CD14-positive monocyte (primary cell): ENCODE measurements around the gene SEC23A. TPM values are rescaled to one million over a fixed set of nuclear protein-coding genes. Genes with fewer than 3 reads are reported as not detected.

Experiments
- DNase-seq, 3 donors: peaks; one replicate each; pipeline ENCODE4 v3.0.0-alpha.2; 2011 to 2022
- H2AFZ ChIP-seq: 2 replicates; pipeline ENCODE4 v1.6.0; 2012; ENCODE audit warnings: mild to moderate bottlenecking, low read depth, low read length, inconsistent platforms; ENCODE audit not compliant: insufficient read depth, poor library complexity, severe bottlenecking
- H3K27ac ChIP-seq, 2 donors: 1 replicate in 1 of 2; 2 replicates in 1 of 2; pipeline ENCODE4 v1.5.1; 2012 to 2013; ENCODE audit warnings: low read length in 2 of 2, control low read depth in 1 of 2, inconsistent platforms in 1 of 2, low read depth in 1 of 2, mild to moderate bottlenecking in 1 of 2
- H3K27me3 ChIP-seq, 2 donors: one replicate each; pipeline versions ENCODE4 v1.6.0 to v1.6.1; 2011 to 2013; ENCODE audit warnings: low read length in 2 of 2; ENCODE audit not compliant: control insufficient read depth in 2 of 2, insufficient read depth in 2 of 2
- H3K36me3 ChIP-seq, 2 donors: replicated peaks in 1 of 2; 1 replicate in 1 of 2; 2 replicates in 1 of 2; pipeline versions ENCODE4 v1.5.1 to v1.6.1; 2012 to 2013; ENCODE audit warnings: low read length in 2 of 2, control low read depth in 1 of 2, inconsistent platforms in 1 of 2, mild to moderate bottlenecking in 1 of 2; ENCODE audit not compliant: insufficient read depth in 2 of 2, control insufficient read depth in 1 of 2
- H3K4me1 ChIP-seq, 2 donors: 1 replicate in 1 of 2; 2 replicates in 1 of 2; pipeline versions ENCODE4 v1.5.1 to v1.6.1; 2012 to 2013; ENCODE audit warnings: low read length in 2 of 2, control low read depth in 1 of 2, inconsistent platforms in 1 of 2, mild to moderate bottlenecking in 1 of 2, moderate library complexity in 1 of 2; ENCODE audit not compliant: insufficient read depth in 2 of 2, control insufficient read depth in 1 of 2
- H3K4me2 ChIP-seq: replicated peaks from 2 replicates; pipeline ENCODE3; 2012; ENCODE audit warnings: low read length, moderate library complexity, mild to moderate bottlenecking; ENCODE audit not compliant: poor library complexity, severe bottlenecking; ENCODE audit errors: extremely low read depth
- H3K4me3 ChIP-seq, 3 experiments: fragments of 200-600 bp in 1 of 3; sonication (generic) in 1 of 3; replicated peaks in 1 of 3; 1 replicate in 2 of 3; 2 replicates in 1 of 3; pipeline ENCODE4 v1.5.1; 2011 to 2013; ENCODE audit warnings: low read length in 3 of 3, mild to moderate bottlenecking in 3 of 3, control low read depth in 2 of 3, low read depth in 2 of 3, inconsistent platforms in 1 of 3, moderate library complexity in 1 of 3
- H3K79me2 ChIP-seq: 2 replicates; pipeline ENCODE4 v1.6.0; 2012; ENCODE audit warnings: mild to moderate bottlenecking, control low read depth, inconsistent platforms, low read length, moderate library complexity; ENCODE audit not compliant: insufficient read depth
- H3K9ac ChIP-seq: 2 replicates; pipeline ENCODE4 v1.6.0; 2017; ENCODE audit warnings: low read length, mild to moderate bottlenecking; ENCODE audit not compliant: insufficient read depth, poor library complexity, severe bottlenecking
- H3K9me3 ChIP-seq, 2 donors: replicated peaks in 1 of 2; 1 replicate in 1 of 2; 2 replicates in 1 of 2; pipeline versions ENCODE4 v1.5.1 to v1.6.1; 2012 to 2013; ENCODE audit warnings: low read length in 2 of 2, control low read depth in 1 of 2; ENCODE audit not compliant: control insufficient read depth in 1 of 2, insufficient read depth in 1 of 2
- H4K20me1 ChIP-seq: 2 replicates; pipeline ENCODE4 v1.6.0; 2012; ENCODE audit warnings: mild to moderate bottlenecking, low read length, control low read depth, moderate library complexity; ENCODE audit not compliant: insufficient read depth
- H3K27ac Mint-ChIP-seq, 7 donors: one replicate each; pipeline ENCODE4 v1.8.0; 2020; ENCODE audit warnings: mild to moderate bottlenecking in 7 of 7, mixed read lengths in 7 of 7, moderate library complexity in 6 of 7, inconsistent platforms in 2 of 7
- H3K27me3 Mint-ChIP-seq, 3 donors: one replicate each; pipeline ENCODE4 v1.8.0; 2021 to 2022; ENCODE audit warnings: low read depth in 3 of 3, mild to moderate bottlenecking in 3 of 3, mixed read lengths in 3 of 3, moderate library complexity in 3 of 3, inconsistent platforms in 1 of 3
- H3K36me3 Mint-ChIP-seq, 2 donors: one replicate each; pipeline ENCODE4 v1.8.0; 2020; ENCODE audit warnings: mixed read lengths in 2 of 2, inconsistent platforms in 1 of 2, mild to moderate bottlenecking in 1 of 2
- H3K4me1 Mint-ChIP-seq: one replicate; pipeline ENCODE4 v1.8.0; 2020; ENCODE audit warnings: mild to moderate bottlenecking, mixed read lengths
- H3K4me3 Mint-ChIP-seq, 2 donors: one replicate each; pipeline ENCODE4 v1.8.0; 2020; ENCODE audit warnings: mild to moderate bottlenecking in 2 of 2, mixed read lengths in 2 of 2, moderate library complexity in 1 of 2
- H3K9me3 Mint-ChIP-seq, 7 donors: one replicate each; pipeline ENCODE4 v1.8.0; 2020 to 2022; ENCODE audit warnings: mixed read lengths in 7 of 7, mild to moderate bottlenecking in 6 of 7, moderate library complexity in 6 of 7, inconsistent platforms in 2 of 7
- WGBS: methylation state at CpG from one replicate; pipeline ENCODE4 v1.1.5; 2013; ENCODE audit warnings: missing lambda C conversion rate; ENCODE audit not compliant: insufficient coverage; 5-methylcytosine and 5-hydroxymethylcytosine counted together
- intact Hi-C, 2 donors: fragments of 100-400 bp; cut with micrococcal nuclease; formaldehyde crosslinking; loops; one replicate each; pipeline versions ENCODE4 v1.15.0 to v1.15.1; 2023
- polyA plus RNA-seq, 3 donors: library from polyadenylated mRNA; depleted of rRNA in 1 of 3; unstranded in 2 of 3; stranded (reverse) in 1 of 3; fragments of 300-500 nt in 2 of 3; fragments of >200 nt in 1 of 3; fragmentation: Illumina TruSeq in 2 of 3; gene quantifications; 1 replicate in 2 of 3; 2 replicates in 1 of 3; pipeline ENCODE4 v1.2.3, GENCODE V29; 2012 to 2021
- TF ChIP-seq, protein P1 (sequence below): fragments of 200-600 bp; IDR thresholded peaks from one replicate; pipeline ENCODE4 v1.8.0; 2022; ENCODE audit warnings: antibody characterized with exemption, mild to moderate bottlenecking

The SEC23A gene
- polyA plus RNA-seq, 3 donors: 13.8 to 37.3 (median 36.4) TPM

- H3K27ac ChIP-seq: peak overlapping the region; percentile 50 to 75
- H3K27ac Mint-ChIP-seq: peak overlapping the region in 3 of 7 donors; percentile 62 to 86 (median 74)
- H3K79me2 ChIP-seq: peaks cover 13% of the 10 kb centered on the region
- peaks cover 9% of the 10 kb centered on the region for H3K4me1 Mint-ChIP-seq
- intact Hi-C loops: no loop called here
- H3K36me3 ChIP-seq: peaks cover 5 to 6% of the 10 kb centered on the region in 2 donors
- peak overlapping the region; percentile 94 to 96 for H3K4me3 Mint-ChIP-seq
- H3K9me3 ChIP-seq: no peaks in the 10 kb centered on the region
- H3K9ac ChIP-seq: peak overlapping the region; percentile 68
- H3K27me3 ChIP-seq: no peaks in the 10 kb centered on the region
- H2AFZ ChIP-seq: peak overlapping the region; percentile 96
- H4K20me1 ChIP-seq: no peaks in the 10 kb centered on the region
- H3K27me3 Mint-ChIP-seq: peaks cover 1 to 2% (median 1%) of the 10 kb centered on the region in 3 donors
- peaks cover 13 to 17% of the 10 kb centered on the region in 2 donors for H3K4me1 ChIP-seq
- H3K9me3 Mint-ChIP-seq: no peaks in the 10 kb centered on the region
- H3K4me3 ChIP-seq: peak overlapping the region in 2 of 3 experiments; percentile 88 to 92
- no CpG with 5 or more reads among the region's 3 CpGs for WGBS
- H3K36me3 Mint-ChIP-seq: peaks cover 5 to 12% of the 10 kb centered on the region in 2 donors
- TF ChIP-seq, protein P1, sequence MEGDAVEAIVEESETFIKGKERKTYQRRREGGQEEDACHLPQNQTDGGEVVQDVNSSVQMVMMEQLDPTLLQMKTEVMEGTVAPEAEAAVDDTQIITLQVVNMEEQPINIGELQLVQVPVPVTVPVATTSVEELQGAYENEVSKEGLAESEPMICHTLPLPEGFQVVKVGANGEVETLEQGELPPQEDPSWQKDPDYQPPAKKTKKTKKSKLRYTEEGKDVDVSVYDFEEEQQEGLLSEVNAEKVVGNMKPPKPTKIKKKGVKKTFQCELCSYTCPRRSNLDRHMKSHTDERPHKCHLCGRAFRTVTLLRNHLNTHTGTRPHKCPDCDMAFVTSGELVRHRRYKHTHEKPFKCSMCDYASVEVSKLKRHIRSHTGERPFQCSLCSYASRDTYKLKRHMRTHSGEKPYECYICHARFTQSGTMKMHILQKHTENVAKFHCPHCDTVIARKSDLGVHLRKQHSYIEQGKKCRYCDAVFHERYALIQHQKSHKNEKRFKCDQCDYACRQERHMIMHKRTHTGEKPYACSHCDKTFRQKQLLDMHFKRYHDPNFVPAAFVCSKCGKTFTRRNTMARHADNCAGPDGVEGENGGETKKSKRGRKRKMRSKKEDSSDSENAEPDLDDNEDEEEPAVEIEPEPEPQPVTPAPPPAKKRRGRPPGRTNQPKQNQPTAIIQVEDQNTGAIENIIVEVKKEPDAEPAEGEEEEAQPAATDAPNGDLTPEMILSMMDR: no peak
- H3K4me2 ChIP-seq: peak overlapping the region; percentile 83
- no peak for DNase-seq
Measured at GRCh38 chr14:39113685-39114072, 10.6 kb upstream of the SEC23A start.

DNA sequence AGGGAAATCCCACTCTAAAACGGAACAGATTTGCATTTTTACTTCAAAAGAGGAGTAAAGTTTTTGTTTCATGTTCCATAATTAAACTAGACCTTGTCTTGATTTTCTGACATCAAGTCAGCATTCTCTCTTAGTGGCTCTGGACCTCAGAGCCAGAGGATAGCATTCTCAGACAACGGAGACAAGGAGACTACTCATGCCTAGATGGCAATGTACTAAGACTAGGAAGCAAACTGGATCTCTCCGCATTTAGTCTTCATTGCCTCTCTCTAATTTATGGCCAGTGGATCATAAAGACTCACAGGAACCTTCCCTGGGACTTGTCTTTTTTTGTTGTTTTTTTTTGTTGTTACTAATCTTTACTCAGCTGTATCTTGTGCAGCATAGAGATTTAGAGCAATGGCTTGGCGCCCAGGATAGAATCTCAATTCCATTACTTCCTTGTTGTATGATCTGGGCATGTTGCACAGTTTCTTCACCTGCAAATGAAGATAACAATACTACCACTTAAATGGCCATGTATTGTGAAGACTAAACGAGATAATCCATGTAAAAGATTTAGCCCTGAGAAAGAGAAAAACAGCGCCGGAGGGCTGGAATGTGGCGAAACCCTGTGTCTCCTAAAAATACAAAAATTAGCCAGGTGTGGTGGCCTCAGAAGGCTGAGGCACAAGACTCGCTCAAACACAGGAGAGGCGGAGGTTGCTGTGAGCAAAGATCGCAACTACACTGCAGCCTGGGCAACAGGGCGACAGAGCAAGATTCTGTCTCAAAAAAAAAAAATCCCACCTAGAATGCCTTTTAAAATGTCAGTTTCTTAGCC lies 7.1 kb upstream of the SEC23A start:
- H3K4me3 ChIP-seq: no peak overlapping the region
- H3K9me3 ChIP-seq: no peaks in the 10 kb centered on the region
- H3K27ac ChIP-seq: no peak overlapping the region
- Mint-ChIP-seq H3K9me3 (no peaks in the 10 kb centered on the region), H3K27ac (no peak overlapping the region), H3K36me3 (no peaks in the 10 kb centered on the region), H3K4me1 (peaks cover 7% of the 10 kb centered on the region), H3K4me3 (peak overlapping the region in 1 of 2 donors; percentile 51), H3K27me3 (peaks cover 1 to 3% (median 2%) of the 10 kb centered on the region in 3 donors)
- H3K4me1 ChIP-seq: peaks cover 12 to 16% of the 10 kb centered on the region in 2 donors
- intact Hi-C loops: loop anchor here (10.0 kb wide), 1 partner anchor 325 kb away; the partner anchor contains the start of gene FBXO33 (in 2 of the 2)
- H4K20me1 ChIP-seq: no peaks in the 10 kb centered on the region
- TF ChIP-seq, protein P1: no peak
- no peak overlapping the region for H3K9ac ChIP-seq
- H2AFZ ChIP-seq: peak overlapping the region; percentile 30
- H3K79me2 ChIP-seq: peaks cover 8% of the 10 kb centered on the region
- H3K4me2 ChIP-seq: no peak overlapping the region
- H3K36me3 ChIP-seq: no peaks in the 10 kb centered on the region
- no peaks in the 10 kb centered on the region for H3K27me3 ChIP-seq
- DNase-seq: no peak
- 100% methylated on average over 4 of the region's 12 CpGs for WGBS
